CD14-positive monocyte (primary cell): ENCODE measurements around the gene CACNA1D. TPM values are rescaled to one million over a fixed set of nuclear protein-coding genes. Genes with fewer than 3 reads are reported as not detected.

Source experiments
- DNase-seq, 3 donors: peaks; one replicate each; pipeline ENCODE4 v3.0.0-alpha.2; 2011 to 2022
- H2AFZ ChIP-seq: 2 replicates; pipeline ENCODE4 v1.6.0; 2012; ENCODE audit warnings: mild to moderate bottlenecking, low read depth, low read length, inconsistent platforms; ENCODE audit not compliant: insufficient read depth, poor library complexity, severe bottlenecking
- H3K27ac ChIP-seq, 2 donors: 1 replicate in 1 of 2; 2 replicates in 1 of 2; pipeline ENCODE4 v1.5.1; 2012 to 2013; ENCODE audit warnings: low read length in 2 of 2, control low read depth in 1 of 2, inconsistent platforms in 1 of 2, low read depth in 1 of 2, mild to moderate bottlenecking in 1 of 2
- H3K27me3 ChIP-seq, 2 donors: one replicate each; pipeline versions ENCODE4 v1.6.0 to v1.6.1; 2011 to 2013; ENCODE audit warnings: low read length in 2 of 2; ENCODE audit not compliant: control insufficient read depth in 2 of 2, insufficient read depth in 2 of 2
- H3K36me3 ChIP-seq, 2 donors: replicated peaks in 1 of 2; 1 replicate in 1 of 2; 2 replicates in 1 of 2; pipeline versions ENCODE4 v1.5.1 to v1.6.1; 2012 to 2013; ENCODE audit warnings: low read length in 2 of 2, control low read depth in 1 of 2, inconsistent platforms in 1 of 2, mild to moderate bottlenecking in 1 of 2; ENCODE audit not compliant: insufficient read depth in 2 of 2, control insufficient read depth in 1 of 2
- H3K4me1 ChIP-seq, 2 donors: 1 replicate in 1 of 2; 2 replicates in 1 of 2; pipeline versions ENCODE4 v1.5.1 to v1.6.1; 2012 to 2013; ENCODE audit warnings: low read length in 2 of 2, control low read depth in 1 of 2, inconsistent platforms in 1 of 2, mild to moderate bottlenecking in 1 of 2, moderate library complexity in 1 of 2; ENCODE audit not compliant: insufficient read depth in 2 of 2, control insufficient read depth in 1 of 2
- H3K4me2 ChIP-seq: replicated peaks from 2 replicates; pipeline ENCODE3; 2012; ENCODE audit warnings: low read length, moderate library complexity, mild to moderate bottlenecking; ENCODE audit not compliant: poor library complexity, severe bottlenecking; ENCODE audit errors: extremely low read depth
- H3K4me3 ChIP-seq, 3 experiments: fragments of 200-600 bp in 1 of 3; sonication (generic) in 1 of 3; replicated peaks in 1 of 3; 1 replicate in 2 of 3; 2 replicates in 1 of 3; pipeline ENCODE4 v1.5.1; 2011 to 2013; ENCODE audit warnings: low read length in 3 of 3, mild to moderate bottlenecking in 3 of 3, control low read depth in 2 of 3, low read depth in 2 of 3, inconsistent platforms in 1 of 3, moderate library complexity in 1 of 3
- H3K79me2 ChIP-seq: 2 replicates; pipeline ENCODE4 v1.6.0; 2012; ENCODE audit warnings: mild to moderate bottlenecking, control low read depth, inconsistent platforms, low read length, moderate library complexity; ENCODE audit not compliant: insufficient read depth
- H3K9ac ChIP-seq: 2 replicates; pipeline ENCODE4 v1.6.0; 2017; ENCODE audit warnings: low read length, mild to moderate bottlenecking; ENCODE audit not compliant: insufficient read depth, poor library complexity, severe bottlenecking
- H3K9me3 ChIP-seq, 2 donors: replicated peaks in 1 of 2; 1 replicate in 1 of 2; 2 replicates in 1 of 2; pipeline versions ENCODE4 v1.5.1 to v1.6.1; 2012 to 2013; ENCODE audit warnings: low read length in 2 of 2, control low read depth in 1 of 2; ENCODE audit not compliant: control insufficient read depth in 1 of 2, insufficient read depth in 1 of 2
- H4K20me1 ChIP-seq: 2 replicates; pipeline ENCODE4 v1.6.0; 2012; ENCODE audit warnings: mild to moderate bottlenecking, low read length, control low read depth, moderate library complexity; ENCODE audit not compliant: insufficient read depth
- H3K27ac Mint-ChIP-seq, 7 donors: one replicate each; pipeline ENCODE4 v1.8.0; 2020; ENCODE audit warnings: mild to moderate bottlenecking in 7 of 7, mixed read lengths in 7 of 7, moderate library complexity in 6 of 7, inconsistent platforms in 2 of 7
- H3K27me3 Mint-ChIP-seq, 3 donors: one replicate each; pipeline ENCODE4 v1.8.0; 2021 to 2022; ENCODE audit warnings: low read depth in 3 of 3, mild to moderate bottlenecking in 3 of 3, mixed read lengths in 3 of 3, moderate library complexity in 3 of 3, inconsistent platforms in 1 of 3
- H3K36me3 Mint-ChIP-seq, 2 donors: one replicate each; pipeline ENCODE4 v1.8.0; 2020; ENCODE audit warnings: mixed read lengths in 2 of 2, inconsistent platforms in 1 of 2, mild to moderate bottlenecking in 1 of 2
- H3K4me1 Mint-ChIP-seq: one replicate; pipeline ENCODE4 v1.8.0; 2020; ENCODE audit warnings: mild to moderate bottlenecking, mixed read lengths
- H3K4me3 Mint-ChIP-seq, 2 donors: one replicate each; pipeline ENCODE4 v1.8.0; 2020; ENCODE audit warnings: mild to moderate bottlenecking in 2 of 2, mixed read lengths in 2 of 2, moderate library complexity in 1 of 2
- H3K9me3 Mint-ChIP-seq, 7 donors: one replicate each; pipeline ENCODE4 v1.8.0; 2020 to 2022; ENCODE audit warnings: mixed read lengths in 7 of 7, mild to moderate bottlenecking in 6 of 7, moderate library complexity in 6 of 7, inconsistent platforms in 2 of 7
- CTCF ChIP-seq: fragments of 200-600 bp; IDR thresholded peaks from one replicate; pipeline ENCODE4 v1.8.0; 2022; ENCODE audit warnings: antibody characterized with exemption, mild to moderate bottlenecking
- WGBS: methylation state at CpG from one replicate; pipeline ENCODE4 v1.1.5; 2013; ENCODE audit warnings: missing lambda C conversion rate; ENCODE audit not compliant: insufficient coverage; 5-methylcytosine and 5-hydroxymethylcytosine counted together
- intact Hi-C, 2 donors: fragments of 100-400 bp; cut with micrococcal nuclease; formaldehyde crosslinking; loops; one replicate each; pipeline versions ENCODE4 v1.15.0 to v1.15.1; 2023
- polyA plus RNA-seq, 3 donors: library from polyadenylated mRNA; depleted of rRNA in 1 of 3; unstranded in 2 of 3; stranded (reverse) in 1 of 3; fragments of 300-500 nt in 2 of 3; fragments of >200 nt in 1 of 3; fragmentation: Illumina TruSeq in 2 of 3; gene quantifications; 1 replicate in 2 of 3; 2 replicates in 1 of 3; pipeline ENCODE4 v1.2.3, GENCODE V29; 2012 to 2021

The CACNA1D gene
- polyA plus RNA-seq, 3 donors = 0.29 to 1.2 (median 0.98) TPM

- peaks cover 17 to 36% (median 18%) of the 10 kb centered on the region in 3 donors for H3K27me3 Mint-ChIP-seq
- 100% methylated on average over 1 of the region's 4 CpGs for WGBS
- intact Hi-C loops = no loop called here
These were observed 35.8 kb downstream of the CACNA1D start for GRCh38 chr3:53530205-53530604.

GRCh38 chr3:53531749-53532148 is 37.3 kb downstream of the CACNA1D start:
- H3K4me1 Mint-ChIP-seq = no peaks in the 10 kb centered on the region
- Histone ChIP-seq H3K4me1 (no peaks in the 10 kb centered on the region), H3K9me3 (no peaks in the 10 kb centered on the region), H3K4me3 (no peak overlapping the region), H3K36me3 (no peaks in the 10 kb centered on the region), H3K27me3 (peaks cover 11 to 20% of the 10 kb centered on the region in 2 donors), H3K9ac (no peak overlapping the region), H3K4me2 (no peak overlapping the region), H3K27ac (no peak overlapping the region), H2AFZ (no peak overlapping the region), H4K20me1 (no peaks in the 10 kb centered on the region), H3K79me2 (no peaks in the 10 kb centered on the region)
- no peak for DNase-seq
- peaks cover 17 to 35% (median 24%) of the 10 kb centered on the region in 3 donors for H3K27me3 Mint-ChIP-seq
- no peaks in the 10 kb centered on the region for H3K9me3 Mint-ChIP-seq
- H3K27ac Mint-ChIP-seq = no peak overlapping the region
- TF ChIP-seq CTCF = no peak
- H3K36me3 Mint-ChIP-seq = no peaks in the 10 kb centered on the region
- WGBS = 100% methylated on average over 1 of the region's 3 CpGs
- intact Hi-C loops = no loop called here
- no peak overlapping the region for H3K4me3 Mint-ChIP-seq

More at GRCh38 chr3:53530205-53530604, 35.8 kb downstream of the CACNA1D start:
- H3K79me2 ChIP-seq = no peaks in the 10 kb centered on the region
- H4K20me1 ChIP-seq = no peaks in the 10 kb centered on the region
- Mint-ChIP-seq H3K36me3 (no peaks in the 10 kb centered on the region), H3K4me3 (peak overlapping the region in 1 of 2 donors; percentile 43), H3K4me1 (no peaks in the 10 kb centered on the region), H3K9me3 (no peaks in the 10 kb centered on the region), H3K27ac (no peak overlapping the region)
- H3K9ac ChIP-seq = no peak overlapping the region
- H3K36me3 ChIP-seq = no peaks in the 10 kb centered on the region
- H3K9me3 ChIP-seq = no peaks in the 10 kb centered on the region
- no peak overlapping the region for H3K27ac ChIP-seq
- TF ChIP-seq CTCF = no peak
- DNase-seq = no peak
- no peak overlapping the region for H3K4me3 ChIP-seq
- no peak overlapping the region for H2AFZ ChIP-seq
- peaks cover 11 to 16% of the 10 kb centered on the region in 2 donors for H3K27me3 ChIP-seq
- no peak overlapping the region for H3K4me2 ChIP-seq
- no peaks in the 10 kb centered on the region for H3K4me1 ChIP-seq
